H1 (cell line): ENCODE measurements around the gene WNT5A. TPM values are rescaled to one million over a fixed set of nuclear protein-coding genes. Genes with fewer than 3 reads are reported as not detected.

Source experiments
- CTCF ChIA-PET: fragments of 300-600 bp; sonication (Branson Sonifier 250); formaldehyde crosslinking; loops from one replicate; lab custom pipeline; 2021; ENCODE audit not compliant: partially characterized antibody; lab: Charles Lee
- POLR2A ChIA-PET: fragments of 300-600 bp; sonication (Branson Sonifier 250); formaldehyde crosslinking; loops from one replicate; lab custom pipeline; 2021; ENCODE audit warnings: inconsistent platforms; ENCODE audit not compliant: partially characterized antibody; lab: Charles Lee
- DNase-seq, 2 experiments: peaks; one replicate each; pipeline versions ENCODE4 v3.0.0 to v3.0.0-alpha.2; 2010 to 2022; ENCODE audit warnings: low spot score in 2 of 2, low read depth in 1 of 2, mixed read lengths in 1 of 2
- FAIRE-seq: peaks from 2 replicates; lab custom pipeline; 2011; peaks lifted over from hg19 to GRCh38; lab: Jason Lieb, UNC
- H2AFZ ChIP-seq: 2 replicates; pipeline ENCODE4 v1.8.1; 2012; ENCODE audit warnings: low read length, inconsistent platforms
- H2AK5ac ChIP-seq: 2 replicates; pipeline ENCODE4 v1.6.1; 2013; ENCODE audit warnings: low read depth, low read length
- H2BK120ac ChIP-seq: replicated peaks from 2 replicates; pipeline ENCODE3; 2013; ENCODE audit warnings: low read depth, low read length, inconsistent platforms
- H2BK12ac ChIP-seq: 2 replicates; pipeline ENCODE4 v1.6.1; 2013; ENCODE audit warnings: low read depth, low read length
- H2BK15ac ChIP-seq: 2 replicates; pipeline ENCODE4 v1.6.1; 2013; ENCODE audit warnings: low read length
- H2BK20ac ChIP-seq: 2 replicates; pipeline ENCODE4 v1.6.1; 2013; ENCODE audit warnings: low read length
- H2BK5ac ChIP-seq: 2 replicates; pipeline ENCODE4 v1.6.1; 2013; ENCODE audit warnings: low read depth, low read length
- H3K14ac ChIP-seq: 2 replicates; pipeline ENCODE4 v1.6.1; 2013; ENCODE audit warnings: inconsistent platforms; ENCODE audit not compliant: insufficient read length
- H3K18ac ChIP-seq: 2 replicates; pipeline ENCODE4 v1.6.1; 2013; ENCODE audit warnings: low read length; ENCODE audit errors: extremely low read depth
- H3K23ac ChIP-seq: 2 replicates; pipeline ENCODE4 v1.6.1; 2013; ENCODE audit warnings: inconsistent platforms; ENCODE audit not compliant: insufficient read length
- H3K23me2 ChIP-seq: 2 replicates; pipeline ENCODE4 v1.6.1; 2013; ENCODE audit warnings: low read depth, low read length
- H3K27ac ChIP-seq: 2 replicates; pipeline ENCODE4 v1.6.1; 2011; ENCODE audit warnings: low read depth, low read length, inconsistent platforms
- H3K27me3 ChIP-seq, 4 experiments: replicated peaks in 1 of 4; 1 replicate in 1 of 4; 2 replicates in 3 of 4; pipeline versions ENCODE4 v1.6.1 to v1.8.1; 2011 to 2013; ENCODE audit warnings: low read length in 3 of 4, mild to moderate bottlenecking in 3 of 4, inconsistent platforms in 2 of 4, mixed read lengths in 2 of 4, moderate library complexity in 1 of 4; ENCODE audit not compliant: control insufficient read depth in 3 of 4, insufficient read depth in 3 of 4; ENCODE audit errors: extremely low read depth in 1 of 4
- H3K36me3 ChIP-seq, 4 experiments: 2 replicates each; pipeline versions ENCODE4 v1.6.1 to v1.8.1; 2011 to 2013; ENCODE audit warnings: mild to moderate bottlenecking in 4 of 4, low read length in 3 of 4, moderate library complexity in 2 of 4, control low read depth in 1 of 4, inconsistent platforms in 1 of 4; ENCODE audit not compliant: insufficient read depth in 4 of 4, control insufficient read depth in 2 of 4
- H3K4ac ChIP-seq: replicated peaks from 2 replicates; pipeline ENCODE3; 2013; ENCODE audit warnings: low read length, low read depth, mixed read lengths, inconsistent platforms; ENCODE audit not compliant: insufficient read length
- H3K4me1 ChIP-seq, 4 experiments: replicated peaks in 1 of 4; 1 replicate in 1 of 4; 2 replicates in 3 of 4; pipeline versions ENCODE4 v1.6.1 to v1.8.1; 2011 to 2013; ENCODE audit warnings: low read length in 3 of 4, inconsistent platforms in 2 of 4, mixed read lengths in 1 of 4; ENCODE audit not compliant: insufficient read depth in 4 of 4, control insufficient read depth in 3 of 4
- H3K4me2 ChIP-seq, 2 experiments: 2 replicates each; pipeline versions ENCODE4 v1.6.1 to v1.8.1; 2011 to 2013; ENCODE audit warnings: low read depth in 2 of 2, low read length in 2 of 2, control low read depth in 1 of 2, inconsistent platforms in 1 of 2, mild to moderate bottlenecking in 1 of 2; ENCODE audit not compliant: insufficient read depth in 1 of 2
- H3K4me3 ChIP-seq, 4 experiments: fragments of 200-600, 300-600 bp in 1 of 4; sonication (generic), shearing (Covaris generic), sonication (Bioruptor Twin) in 1 of 4; 2 replicates each; pipeline versions ENCODE4 v1.5.1 to v1.8.1; 2011 to 2016; ENCODE audit warnings: low read length in 4 of 4, low read depth in 3 of 4, control low read depth in 2 of 4, inconsistent platforms in 2 of 4, mild to moderate bottlenecking in 2 of 4, mixed read lengths in 1 of 4, moderate library complexity in 1 of 4; ENCODE audit not compliant: insufficient read depth in 2 of 4; ENCODE audit errors: extremely low read depth in 1 of 4
- H3K56ac ChIP-seq: replicated peaks from 2 replicates; pipeline ENCODE3; 2013; ENCODE audit warnings: low read depth, mild to moderate bottlenecking, mixed read lengths, low read length, inconsistent platforms; ENCODE audit not compliant: insufficient read length
- H3K79me1 ChIP-seq: 2 replicates; pipeline ENCODE4 v1.6.1; 2013; ENCODE audit warnings: low read depth, low read length, control low read depth
- H3K79me2 ChIP-seq, 2 experiments: 2 replicates each; pipeline versions ENCODE4 v1.6.1 to v1.8.1; 2012 to 2013; ENCODE audit warnings: low read length in 2 of 2, mild to moderate bottlenecking in 2 of 2, inconsistent platforms in 1 of 2; ENCODE audit not compliant: insufficient read depth in 2 of 2, control insufficient read depth in 1 of 2
- H3K9ac ChIP-seq, 4 experiments: replicated peaks in 1 of 4; 1 replicate in 1 of 4; 2 replicates in 3 of 4; pipeline versions ENCODE4 v1.6.1 to v1.8.1; 2011 to 2013; ENCODE audit warnings: low read depth in 3 of 4, low read length in 3 of 4, control low read depth in 2 of 4, mild to moderate bottlenecking in 2 of 4, moderate library complexity in 2 of 4, inconsistent platforms in 1 of 4; ENCODE audit errors: extremely low read depth in 1 of 4
- H3K9me3 ChIP-seq, 2 experiments: 2 replicates each; pipeline versions ENCODE4 v1.6.1 to v1.8.1; 2012 to 2013; ENCODE audit warnings: mild to moderate bottlenecking in 2 of 2, moderate library complexity in 2 of 2, control low read depth in 1 of 2, inconsistent platforms in 1 of 2, low read depth in 1 of 2, low read length in 1 of 2, mixed read lengths in 1 of 2; ENCODE audit not compliant: insufficient read depth in 2 of 2
- H4K20me1 ChIP-seq, 2 experiments: replicated peaks in 1 of 2; 2 replicates each; pipeline versions ENCODE3 to v1.8.1; 2011 to 2013; ENCODE audit warnings: inconsistent platforms in 2 of 2, low read length in 2 of 2, mild to moderate bottlenecking in 1 of 2; ENCODE audit not compliant: insufficient read depth in 2 of 2, control insufficient read depth in 1 of 2
- H4K5ac ChIP-seq: 2 replicates; pipeline ENCODE4 v1.6.1; 2013; ENCODE audit warnings: low read length, low read depth, mixed read lengths, inconsistent platforms; ENCODE audit not compliant: insufficient read length
- H4K8ac ChIP-seq: 2 replicates; pipeline ENCODE4 v1.8.0; 2013; ENCODE audit warnings: mild to moderate bottlenecking, moderate library complexity, low read length, inconsistent platforms; ENCODE audit not compliant: insufficient read depth; ENCODE audit errors: extremely low read depth
- H4K91ac ChIP-seq: replicated peaks from 2 replicates; pipeline ENCODE3; 2013; ENCODE audit warnings: low read length, mixed read lengths, inconsistent platforms; ENCODE audit not compliant: insufficient read length
- CTBP2 ChIP-seq: IDR thresholded peaks from 2 replicates; pipeline ENCODE4 v1.7.0; 2011; ENCODE audit warnings: borderline replicate concordance, mild to moderate bottlenecking, moderate library complexity, mixed read lengths, low read length; ENCODE audit not compliant: insufficient read depth, insufficient read length
- GABPA ChIP-seq: IDR thresholded peaks from 2 replicates; pipeline ENCODE4 v1.6.1; 2011; ENCODE audit warnings: mild to moderate bottlenecking, low read length, moderate library complexity, borderline replicate concordance; ENCODE audit not compliant: insufficient read depth
- HDAC2 ChIP-seq, 2 experiments: fragments of 300-600 bp in 1 of 2; sonication (generic) in 1 of 2; IDR thresholded peaks; 2 replicates each; pipeline ENCODE4 v1.6.1; 2011 to 2012; ENCODE audit warnings: low read depth in 2 of 2, low read length in 2 of 2, mild to moderate bottlenecking in 2 of 2, moderate library complexity in 2 of 2, borderline replicate concordance in 1 of 2, inconsistent platforms in 1 of 2
- WGBS, 2 experiments: shearing (Covaris generic) in 1 of 2; methylation state at CpG; one replicate each; pipeline versions ENCODE4 v1.1.6 to v1.1.7; 2013 to 2015; ENCODE audit warnings: low lambda C conversion rate in 2 of 2, mixed read lengths in 2 of 2, inconsistent platforms in 1 of 2, low coverage in 1 of 2, missing lambda C conversion rate in 1 of 2; ENCODE audit not compliant: insufficient replicate concordance in 2 of 2, insufficient coverage in 1 of 2, insufficient read length in 1 of 2; ENCODE audit errors: extremely low coverage in 1 of 2, missing lambda C conversion rate in 1 of 2; 5-methylcytosine and 5-hydroxymethylcytosine counted together
- polyA plus RNA-seq, 7 experiments: library from polyadenylated mRNA; depleted of rRNA in 3 of 7; stranded (reverse) in 5 of 7; unstranded in 2 of 7; fragments of >200 nt in 5 of 7; fragments of 200-250 nt in 2 of 7; gene quantifications; 1 replicate in 5 of 7; 2 replicates in 1 of 7; 4 replicates in 1 of 7; pipeline versions ENCODE4 v1.2.1 to v1.2.3, GENCODE V29; 2011 to 2013; ENCODE audit warnings: missing spikeins in 2 of 7, mixed read lengths in 2 of 7
- total RNA-seq: library from RNA; stranded (reverse); fragmentation: NEBNext Ultra II Directional; extraction: Animal tissue kit (Norgen Biotek cat#: 25700); gene quantifications from 2 replicates; pipeline ENCODE4 v1.2.1, GENCODE V29; 2021

The WNT5A gene
- total and polyA plus RNA-seq, 2 of the 8 experiments (the other 6 are each of a cell fraction or from before 2014, with no cell fraction given) = 3.9 to 5.6 TPM

- WGBS, 2 experiments = 93% methylated on average over 2 of the region's 2 CpGs; no CpG with 5 or more reads in 1 of the 2 experiments
- Histone ChIP-seq H3K56ac (no peak overlapping the region), H3K18ac (no peak overlapping the region), H2BK15ac (no peak overlapping the region), H2BK12ac (no peak overlapping the region), H2AFZ (no peak overlapping the region), H3K4me1 (peaks cover 0 to 8% (median 2%) of the 10 kb centered on the region in 4 experiments; a peak in 4 of 7 replicates), H3K23ac (no peak overlapping the region), H2BK5ac (no peak overlapping the region), H3K14ac (no peak overlapping the region), H3K23me2 (no peaks in the 10 kb centered on the region), H3K27me3 (peaks cover 0 to 18% (median 14%) of the 10 kb centered on the region in 4 experiments; a peak in 6 of 7 replicates), H3K4me3 (no peak overlapping the region), H3K4ac (no peak overlapping the region), H3K79me1 (no peaks in the 10 kb centered on the region), H3K79me2 (no peaks in the 10 kb centered on the region), H3K36me3 (no peaks in the 10 kb centered on the region), H3K4me2 (no peak overlapping the region), H3K9ac (no peak overlapping the region), H4K5ac (no peak overlapping the region), H4K8ac (no peak overlapping the region), H3K9me3 (no peaks in the 10 kb centered on the region), H3K27ac (no peak overlapping the region), H2BK20ac (no peak overlapping the region), H4K20me1 (no peaks in the 10 kb centered on the region), H4K91ac (no peak overlapping the region), H2BK120ac (no peak overlapping the region), H2AK5ac (no peak overlapping the region)
- DNase-seq (no peak), FAIRE-seq (no peak)
- ChIA-PET CTCF (no interaction called here), POLR2A (no interaction called here)
- no peak for TF ChIP-seq CTBP2
- no peak for TF ChIP-seq GABPA
- no peak for TF ChIP-seq HDAC2 (IDR thresholded peaks at IDR 0.05; ENCODE audit: borderline replicate concordance in 1 of 2, low read depth in 2 of 2, low read length in 2 of 2)
These were observed 7.9 kb upstream of the WNT5A start for GRCh38 chr3:55494976-55495375.
